Measurements from ENCODE around the gene IMPA2. TPM values are rescaled to one million over a fixed set of nuclear protein-coding genes. Genes with fewer than 3 reads are reported as not detected.

IMPA2 gene
- total and polyA plus RNA-seq, 2 of the 13 experiments (the other 11 are each of a cell fraction or from before 2014, with no cell fraction given), result 37.8 to 71.8 TPM

DNA sequence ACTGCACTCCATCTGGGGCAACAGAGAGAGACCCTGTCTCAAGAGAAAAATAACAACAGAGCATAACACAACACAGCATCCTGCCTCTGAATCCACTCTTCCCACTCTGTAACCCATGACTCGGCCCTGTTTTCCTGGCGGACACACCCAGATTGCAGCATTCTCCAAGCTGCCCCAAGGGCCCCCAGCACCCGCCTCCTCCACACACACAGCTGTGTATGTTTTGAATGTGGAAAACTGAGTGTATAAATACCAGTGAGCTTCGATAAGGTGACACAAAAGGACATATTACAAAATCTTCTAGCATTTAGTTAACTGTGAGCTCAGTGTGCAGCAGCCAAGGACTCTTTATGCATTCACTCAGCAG lies 13.0 kb downstream of the IMPA2 start (continued):
- TF ChIP-seq, protein P1, sequence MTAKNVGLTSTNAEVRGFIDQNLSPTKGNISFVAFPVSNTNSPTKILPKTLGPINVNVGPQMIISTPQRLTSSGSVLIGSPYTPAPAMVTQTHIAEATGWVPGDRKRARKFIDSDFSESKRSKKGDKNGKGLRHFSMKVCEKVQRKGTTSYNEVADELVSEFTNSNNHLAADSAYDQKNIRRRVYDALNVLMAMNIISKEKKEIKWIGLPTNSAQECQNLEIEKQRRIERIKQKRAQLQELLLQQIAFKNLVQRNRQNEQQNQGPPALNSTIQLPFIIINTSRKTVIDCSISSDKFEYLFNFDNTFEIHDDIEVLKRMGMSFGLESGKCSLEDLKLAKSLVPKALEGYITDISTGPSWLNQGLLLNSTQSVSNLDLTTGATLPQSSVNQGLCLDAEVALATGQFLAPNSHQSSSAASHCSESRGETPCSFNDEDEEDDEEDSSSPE (CRISPR knock-in tag; IDR thresholded peaks at IDR 0.05), result no peak
- no peak for TF ChIP-seq NR2F2 (IDR thresholded peaks at IDR 0.05; ENCODE audit: borderline replicate concordance, low read depth)
- TF ChIP-seq SMYD3 (CRISPR knock-in tag; IDR thresholded peaks at IDR 0.05), result no peak
- TF ChIP-seq SOX6 (IDR thresholded peaks at IDR 0.05), result no peak
- 0 out of 2 replicates have a peak, but pooled peaks have one; percentile 31 for TF ChIP-seq SOX6 (CRISPR knock-in tag; IDR thresholded peaks at IDR 0.05)
- TF ChIP-seq ZNF878 (CRISPR knock-in tag; IDR thresholded peaks at IDR 0.05), result no peak
- TF ChIP-seq FOXP1 (IDR thresholded peaks at IDR 0.05), result no peak
- TF ChIP-seq FOXP1 (CRISPR knock-in tag; IDR thresholded peaks at IDR 0.05), result peak; percentile 67
- no peak for TF ChIP-seq PPARG (CRISPR knock-in tag; conservative IDR thresholded peaks at IDR 0.05)
- TF ChIP-seq, protein P2, sequence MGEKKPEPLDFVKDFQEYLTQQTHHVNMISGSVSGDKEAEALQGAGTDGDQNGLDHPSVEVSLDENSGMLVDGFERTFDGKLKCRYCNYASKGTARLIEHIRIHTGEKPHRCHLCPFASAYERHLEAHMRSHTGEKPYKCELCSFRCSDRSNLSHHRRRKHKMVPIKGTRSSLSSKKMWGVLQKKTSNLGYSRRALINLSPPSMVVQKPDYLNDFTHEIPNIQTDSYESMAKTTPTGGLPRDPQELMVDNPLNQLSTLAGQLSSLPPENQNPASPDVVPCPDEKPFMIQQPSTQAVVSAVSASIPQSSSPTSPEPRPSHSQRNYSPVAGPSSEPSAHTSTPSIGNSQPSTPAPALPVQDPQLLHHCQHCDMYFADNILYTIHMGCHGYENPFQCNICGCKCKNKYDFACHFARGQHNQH (CRISPR knock-in tag; IDR thresholded peaks at IDR 0.05), result peak; percentile 37; the same call in 1 of the 2 replicates
- TF ChIP-seq ATF7 (IDR thresholded peaks at IDR 0.05), result no peak
- no peak for TF ChIP-seq ATF7 (CRISPR knock-in tag; IDR thresholded peaks at IDR 0.05)
- TF ChIP-seq CREB1 (IDR thresholded peaks at IDR 0.05), result no peak
- peak; percentile 10; the same call in 1 of the 2 replicates for TF ChIP-seq CREB1 (CRISPR knock-in tag; IDR thresholded peaks at IDR 0.05)
- TF ChIP-seq NFKBIZ (CRISPR knock-in tag; IDR thresholded peaks at IDR 0.05), result no peak
- no peak for TF ChIP-seq KAT2B (IDR thresholded peaks at IDR 0.05; ENCODE audit: borderline replicate concordance, low read depth, low read length)
- no peak for TF ChIP-seq SP2 (CRISPR knock-in tag; IDR thresholded peaks at IDR 0.05)
- no peak for TF ChIP-seq ZNF143 (CRISPR knock-in tag; IDR thresholded peaks at IDR 0.05)
- TF ChIP-seq, protein P3, sequence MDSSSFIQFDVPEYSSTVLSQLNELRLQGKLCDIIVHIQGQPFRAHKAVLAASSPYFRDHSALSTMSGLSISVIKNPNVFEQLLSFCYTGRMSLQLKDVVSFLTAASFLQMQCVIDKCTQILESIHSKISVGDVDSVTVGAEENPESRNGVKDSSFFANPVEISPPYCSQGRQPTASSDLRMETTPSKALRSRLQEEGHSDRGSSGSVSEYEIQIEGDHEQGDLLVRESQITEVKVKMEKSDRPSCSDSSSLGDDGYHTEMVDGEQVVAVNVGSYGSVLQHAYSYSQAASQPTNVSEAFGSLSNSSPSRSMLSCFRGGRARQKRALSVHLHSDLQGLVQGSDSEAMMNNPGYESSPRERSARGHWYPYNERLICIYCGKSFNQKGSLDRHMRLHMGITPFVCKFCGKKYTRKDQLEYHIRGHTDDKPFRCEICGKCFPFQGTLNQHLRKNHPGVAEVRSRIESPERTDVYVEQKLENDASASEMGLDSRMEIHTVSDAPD (CRISPR knock-in tag; IDR thresholded peaks at IDR 0.05), result no peak
- TF ChIP-seq NCOA2 (CRISPR knock-in tag; IDR thresholded peaks at IDR 0.05), result peak; percentile 42; the same call in 1 of the 2 replicates
- no peak for TF ChIP-seq ZNF296 (CRISPR knock-in tag; conservative IDR thresholded peaks at IDR 0.05)
- 0 out of 2 replicates have a peak, but pooled peaks have one; percentile 38 for TF ChIP-seq ZNF746 (CRISPR knock-in tag; IDR thresholded peaks at IDR 0.05)
- no peak for TF ChIP-seq CHD4 (IDR thresholded peaks at IDR 0.05; ENCODE audit: borderline replicate concordance, low read length)
- TF ChIP-seq ZBTB21 (CRISPR knock-in tag; IDR thresholded peaks at IDR 0.05), result no peak
- no peak for TF ChIP-seq MAFG (CRISPR knock-in tag; IDR thresholded peaks at IDR 0.05)
- TF ChIP-seq PAWR (CRISPR knock-in tag; IDR thresholded peaks at IDR 0.05; ENCODE audit: borderline replicate concordance), result no peak
- TF ChIP-seq FOXJ3 (CRISPR knock-in tag; IDR thresholded peaks at IDR 0.05; ENCODE audit: borderline replicate concordance), result 0 out of 2 replicates have a peak, but pooled peaks have one; percentile 25
- TF ChIP-seq, protein P4, sequence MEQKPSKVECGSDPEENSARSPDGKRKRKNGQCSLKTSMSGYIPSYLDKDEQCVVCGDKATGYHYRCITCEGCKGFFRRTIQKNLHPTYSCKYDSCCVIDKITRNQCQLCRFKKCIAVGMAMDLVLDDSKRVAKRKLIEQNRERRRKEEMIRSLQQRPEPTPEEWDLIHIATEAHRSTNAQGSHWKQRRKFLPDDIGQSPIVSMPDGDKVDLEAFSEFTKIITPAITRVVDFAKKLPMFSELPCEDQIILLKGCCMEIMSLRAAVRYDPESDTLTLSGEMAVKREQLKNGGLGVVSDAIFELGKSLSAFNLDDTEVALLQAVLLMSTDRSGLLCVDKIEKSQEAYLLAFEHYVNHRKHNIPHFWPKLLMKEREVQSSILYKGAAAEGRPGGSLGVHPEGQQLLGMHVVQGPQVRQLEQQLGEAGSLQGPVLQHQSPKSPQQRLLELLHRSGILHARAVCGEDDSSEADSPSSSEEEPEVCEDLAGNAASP (CRISPR knock-in tag; IDR thresholded peaks at IDR 0.05; ENCODE audit: borderline replicate concordance), result 0 out of 2 replicates have a peak, but pooled peaks have one; percentile 24
- no peak for TF ChIP-seq ZNF451 (CRISPR knock-in tag; IDR thresholded peaks at IDR 0.05)
- TF ChIP-seq KDM5B (CRISPR knock-in tag; IDR thresholded peaks at IDR 0.05; ENCODE audit: borderline replicate concordance), result no peak
- peak; percentile 18; the same call in 1 of the 2 replicates for TF ChIP-seq MIER3 (CRISPR knock-in tag; IDR thresholded peaks at IDR 0.05; ENCODE audit: borderline replicate concordance)
- no peak for TF ChIP-seq RFX1 (IDR thresholded peaks at IDR 0.05)

Data from HepG2 (cell line).